NCI-H128 (cell line): Measurements from ENCODE around the gene NIPAL1.

Experiments used
- DNase-seq: peaks from one replicate; lab custom pipeline; 2025; ENCODE audit not compliant: unreplicated experiment; lab: John Stamatoyannopoulos, UW

NIPAL1 gene

DNA sequence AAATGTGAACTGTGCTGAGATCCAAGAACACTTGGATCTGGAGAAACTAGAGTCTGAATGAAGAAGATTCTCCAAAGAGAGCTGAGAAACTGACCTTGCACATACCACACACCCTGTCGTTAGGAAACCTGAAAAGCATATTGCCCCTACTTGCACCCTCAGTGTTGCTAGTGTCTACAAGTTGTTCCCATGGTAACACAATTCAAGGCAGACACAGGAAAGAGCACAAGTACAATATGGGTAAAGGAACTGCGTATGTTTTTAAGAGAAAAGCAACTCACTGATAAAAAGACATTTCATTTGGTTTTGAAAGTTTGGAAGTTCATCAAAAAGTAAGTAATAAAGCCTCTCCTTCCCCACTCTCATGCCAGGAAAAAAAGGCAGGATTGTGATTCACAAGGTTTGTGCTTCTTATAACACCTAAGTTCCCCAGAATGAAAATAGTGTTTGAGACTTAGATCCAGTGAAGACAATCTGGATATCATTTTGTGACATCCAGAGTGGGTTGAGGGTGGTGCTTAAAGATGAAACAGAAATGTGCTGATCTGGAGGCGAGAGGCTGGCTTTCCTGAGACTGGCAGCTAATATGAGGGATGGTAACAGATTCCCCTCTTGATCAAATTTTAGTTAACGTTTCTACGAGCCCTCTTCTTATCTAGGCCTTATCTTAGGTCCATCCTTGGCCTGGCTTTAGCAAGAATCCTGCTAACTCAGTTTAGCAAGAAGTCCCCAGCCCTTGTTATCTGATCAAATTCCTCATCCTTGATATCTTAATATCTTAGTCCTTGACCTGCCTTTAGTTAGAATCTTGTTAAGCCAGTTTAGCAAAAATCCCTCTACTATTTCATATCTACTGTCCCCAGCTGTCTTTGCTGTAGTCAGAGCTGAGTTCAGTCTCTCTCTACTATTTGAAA lies 42.3 kb downstream of the NIPAL1 start:
- no peak for DNase-seq

GRCh38 chr4:48064349-48064748 lies 47.8 kb downstream of the NIPAL1 start:
- DNase-seq: no peak

- DNase-seq: no peak
Observed at GRCh38 chr4:48065587-48066052, 49.0 kb downstream of the NIPAL1 start.

GRCh38 chr4:48067536-48067935 lies 51.0 kb downstream of the NIPAL1 start:
- no peak for DNase-seq

GRCh38 chr4:48068182-48068581 lies 51.6 kb downstream of the NIPAL1 start:
- no peak for DNase-seq

DNA sequence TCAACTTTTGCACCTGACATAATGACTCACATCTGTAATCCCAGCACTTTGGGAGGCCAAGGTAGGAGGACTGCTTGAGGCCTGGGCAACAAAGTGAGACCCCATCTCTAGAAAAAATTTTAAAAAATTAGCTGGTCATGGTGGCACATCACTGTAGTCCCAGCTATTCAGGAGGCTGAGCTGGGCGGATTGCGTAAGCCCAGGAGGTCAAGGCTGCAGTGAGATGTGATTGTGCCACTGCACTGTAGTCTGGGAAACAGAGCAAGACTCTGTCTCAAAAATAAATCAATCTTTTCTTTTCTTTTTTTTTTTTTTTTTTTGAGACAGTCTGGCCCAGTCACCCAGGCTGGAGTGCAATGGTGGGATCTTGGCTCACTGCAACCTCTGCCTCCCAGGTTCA lies 52.5 kb downstream of the NIPAL1 start:
- no peak for DNase-seq

GRCh38 chr4:48071191-48071590 lies 54.6 kb downstream of the NIPAL1 start:
- no peak for DNase-seq

DNA sequence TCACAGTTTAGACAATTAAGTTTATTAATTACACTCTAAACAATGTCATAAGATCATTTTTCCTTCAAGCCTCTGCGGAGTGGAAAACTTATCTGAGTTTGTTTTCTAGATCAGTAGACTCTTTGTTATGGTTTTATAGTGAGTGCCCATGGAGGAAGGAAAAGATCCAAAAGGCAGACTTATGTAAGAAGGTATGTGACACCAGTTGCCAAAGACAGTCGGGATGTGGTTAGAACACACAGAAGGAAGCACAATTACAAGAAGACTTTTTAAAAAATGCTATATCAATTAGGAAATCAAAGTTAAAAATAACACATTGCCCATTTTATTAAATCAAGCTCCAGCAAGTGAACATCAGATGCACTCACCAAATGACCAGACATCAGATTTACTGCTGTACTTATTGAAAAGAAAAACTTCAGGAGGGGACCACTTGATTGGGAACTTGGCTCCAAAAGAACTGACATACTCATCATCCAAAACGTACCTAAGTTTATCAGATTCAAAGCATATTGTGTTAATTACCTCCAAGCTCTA lies 57.1 kb downstream of the NIPAL1 start:
- no peak for DNase-seq

- DNase-seq: no peak
Observed at GRCh38 chr4:48074657-48075056, 58.1 kb downstream of the NIPAL1 start.

DNA sequence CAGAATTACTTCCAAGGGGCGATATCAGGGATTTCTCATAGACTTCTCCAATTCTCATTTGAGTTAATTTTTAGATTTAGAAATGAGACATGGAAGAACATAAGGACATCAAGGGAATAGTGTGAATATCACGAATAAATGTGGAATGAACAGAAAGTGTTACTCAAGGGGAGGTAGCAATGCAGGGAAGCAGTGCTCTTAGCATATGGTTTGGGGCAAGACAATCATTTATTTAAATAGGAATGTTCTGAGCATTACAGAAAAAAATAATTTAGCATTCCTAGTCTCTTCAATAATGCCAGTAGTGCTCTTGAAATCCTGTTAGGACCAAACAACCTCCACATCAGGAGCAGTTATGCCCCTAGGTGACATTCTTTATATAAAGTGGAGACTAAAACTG lies 61.9 kb downstream of the NIPAL1 start:
- DNase-seq: no peak

DNA sequence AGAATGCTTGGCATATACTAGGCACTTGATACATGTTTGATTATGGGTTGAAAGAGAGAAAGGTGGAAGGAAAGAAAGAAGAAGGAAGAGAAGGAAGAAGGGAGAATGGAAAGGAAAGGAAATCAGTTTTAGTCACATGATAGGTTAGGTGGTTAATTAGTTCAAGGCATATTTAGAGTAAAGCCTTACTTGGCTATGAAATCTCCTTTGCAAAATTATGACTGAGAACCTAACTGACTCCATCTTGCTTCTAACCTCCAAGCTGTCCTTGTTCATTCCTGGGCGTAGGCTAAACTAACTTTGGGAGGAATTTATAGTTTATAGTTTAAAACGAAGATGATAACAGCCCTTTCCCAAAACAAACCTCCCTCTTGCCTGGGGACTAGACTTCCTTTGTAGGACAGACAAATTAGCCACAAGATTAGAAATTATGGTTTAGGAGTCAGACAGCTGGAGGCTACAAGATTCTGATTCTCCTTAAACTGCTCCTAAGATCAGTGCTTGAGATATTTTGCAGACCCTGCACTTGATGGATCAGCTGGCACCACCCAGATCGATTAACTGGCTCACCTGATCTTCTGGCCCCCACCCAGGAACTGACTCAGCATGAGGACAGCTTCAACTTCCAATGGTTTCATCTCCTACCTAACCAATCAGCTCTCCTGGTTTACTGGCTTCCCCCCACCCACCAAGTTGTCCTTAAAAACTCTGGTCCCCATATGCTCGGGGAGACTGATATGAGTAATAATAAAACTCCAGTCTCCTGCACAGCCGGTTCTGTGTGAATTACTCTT lies 62.5 kb downstream of the NIPAL1 start:
- no peak for DNase-seq

GRCh38 chr4:48079972-48080391 lies 63.4 kb downstream of the NIPAL1 start:
- DNase-seq: no peak

- no peak for DNase-seq
Observed at GRCh38 chr4:48081196-48081595, 64.6 kb downstream of the NIPAL1 start.

GRCh38 chr4:48082956-48083355 lies 66.4 kb downstream of the NIPAL1 start:
- no peak for DNase-seq

DNA sequence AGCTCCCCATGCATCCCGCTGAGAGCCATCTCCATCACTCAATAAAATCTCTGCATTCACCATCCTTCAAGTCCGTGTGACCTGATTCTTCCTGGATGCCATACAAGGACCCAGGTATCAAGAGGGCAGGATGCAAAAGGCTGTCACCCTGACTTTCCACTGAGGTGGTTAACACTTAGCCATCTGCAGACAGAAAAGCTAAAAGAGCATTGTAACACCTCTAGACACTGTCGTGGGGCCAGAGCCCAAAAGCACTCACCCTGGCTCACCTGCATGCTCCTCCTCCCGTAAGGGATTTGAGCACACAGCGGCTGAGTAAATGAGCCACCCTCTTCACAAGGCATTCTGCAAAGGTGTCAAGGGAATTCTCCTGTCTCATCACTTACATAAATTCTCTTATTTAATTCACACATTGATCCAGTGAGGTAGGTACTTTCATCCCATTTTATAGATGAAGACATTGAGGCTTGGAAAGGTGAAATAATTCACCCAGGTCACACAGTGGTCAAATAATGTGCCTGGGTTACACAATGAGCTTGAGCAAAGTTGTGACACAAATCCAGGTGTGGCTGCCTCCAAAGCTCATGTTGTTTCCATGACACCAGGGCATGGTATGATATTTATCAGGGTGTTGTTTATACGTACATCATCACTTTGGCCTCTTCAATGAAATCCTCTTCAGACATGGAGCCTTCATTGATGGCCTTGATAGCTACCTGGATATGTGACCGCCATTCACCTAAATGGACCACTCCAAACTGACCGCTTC lies 69.4 kb downstream of the NIPAL1 start:
- DNase-seq: no peak
